Measurements from ENCODE around the gene CPNE7. TPM values are rescaled to one million over a fixed set of nuclear protein-coding genes. Genes with fewer than 3 reads are reported as not detected.

CPNE7 gene
- total RNA-seq, 1 donor from 2014 or later = 11.5 TPM

- no peak for TF ChIP-seq CTCF (IDR thresholded peaks at IDR 0.05; ENCODE audit: insufficient read depth, low read length, poor library complexity, severe bottlenecking)
- no peak for DNase-seq (ENCODE audit: low read depth)
- Histone ChIP-seq H3K27me3 (ENCODE audit: control insufficient read depth, insufficient read depth, low read length) (peaks cover 42% of the 10 kb centered on the region), H3K36me3 (ENCODE audit: control insufficient read depth, insufficient read depth, low read length) (no peaks in the 10 kb centered on the region), H3K4me3 (ENCODE audit: low read depth, low read length) (no peak overlapping the region)
These were observed 45.7 kb downstream of the CPNE7 start for GRCh38 chr16:89621136-89621697.

GRCh38 chr16:89621698-89622409, 46.3 kb downstream of the CPNE7 start:
- DNase-seq (ENCODE audit: low read depth) = no peak
- Histone ChIP-seq H3K4me3 (ENCODE audit: low read depth, low read length) (no peak overlapping the region), H3K36me3 (ENCODE audit: control insufficient read depth, insufficient read depth, low read length) (no peaks in the 10 kb centered on the region), H3K27me3 (ENCODE audit: control insufficient read depth, insufficient read depth, low read length) (peaks cover 41% of the 10 kb centered on the region)
- no peak for TF ChIP-seq CTCF (IDR thresholded peaks at IDR 0.05; ENCODE audit: insufficient read depth, low read length, poor library complexity, severe bottlenecking)

- no peak overlapping the region for H3K4me3 ChIP-seq (ENCODE audit: low read depth, low read length)
- no peak for DNase-seq (ENCODE audit: low read depth)
- no peaks in the 10 kb centered on the region for H3K36me3 ChIP-seq (ENCODE audit: control insufficient read depth, insufficient read depth, low read length)
- TF ChIP-seq CTCF (IDR thresholded peaks at IDR 0.05; ENCODE audit: insufficient read depth, low read length, poor library complexity, severe bottlenecking) = no peak
- H3K27me3 ChIP-seq (ENCODE audit: control insufficient read depth, insufficient read depth, low read length) = peaks cover 37% of the 10 kb centered on the region
These were observed 48.1 kb downstream of the CPNE7 start for GRCh38 chr16:89623511-89624261.

GRCh38 chr16:89624777-89625761, 49.5 kb downstream of the CPNE7 start:
- TF ChIP-seq CTCF (IDR thresholded peaks at IDR 0.05; ENCODE audit: insufficient read depth, low read length, poor library complexity, severe bottlenecking) = no peak
- Histone ChIP-seq H3K27me3 (ENCODE audit: control insufficient read depth, insufficient read depth, low read length) (peaks cover 35% of the 10 kb centered on the region), H3K36me3 (ENCODE audit: control insufficient read depth, insufficient read depth, low read length) (no peaks in the 10 kb centered on the region), H3K4me3 (ENCODE audit: low read depth, low read length) (no peak overlapping the region)
- DNase-seq (ENCODE audit: low read depth) = no peak

- TF ChIP-seq CTCF (IDR thresholded peaks at IDR 0.05; ENCODE audit: insufficient read depth, low read length, poor library complexity, severe bottlenecking) = no peak
- no peak overlapping the region for H3K4me3 ChIP-seq (ENCODE audit: low read depth, low read length)
- DNase-seq (ENCODE audit: low read depth) = no peak
- H3K36me3 ChIP-seq (ENCODE audit: control insufficient read depth, insufficient read depth, low read length) = no peaks in the 10 kb centered on the region
- H3K27me3 ChIP-seq (ENCODE audit: control insufficient read depth, insufficient read depth, low read length) = peaks cover 23% of the 10 kb centered on the region
These were observed 54.5 kb downstream of the CPNE7 start for GRCh38 chr16:89629827-89630610.
